Natural killer cell (primary cell): ENCODE measurements around the gene EPB41L4B. TPM values are rescaled to one million over a fixed set of nuclear protein-coding genes. Genes with fewer than 3 reads are reported as not detected.
"Not testable (repeated sequence)": the region's sequence is repeated elsewhere in the genome, so short reads cannot be mapped to it uniquely, and the experiment has no call there.

Experiments used
- ATAC-seq, 3 donors: fragments of 150-1000 bp in 2 of 3; fragments of 200-7000 bp in 1 of 3; cut with Tn5 transposase; 1 replicate in 1 of 3; 2 replicates in 2 of 3; pipeline ENCODE4 v1.10.0; 2021; ENCODE audit warnings: mild to moderate bottlenecking in 2 of 3, moderate library complexity in 2 of 3
- DNase-seq, 2 donors: peaks; one replicate each; pipeline versions ENCODE4 v3.0.0 to v3.0.0-alpha.2; 2013 to 2021; ENCODE audit warnings: mixed read lengths in 1 of 2
- H3K27ac ChIP-seq: one replicate; pipeline ENCODE4 v1.5.1; 2013; ENCODE audit warnings: mild to moderate bottlenecking, low read length
- H3K27me3 ChIP-seq: one replicate; pipeline ENCODE4 v1.6.1; 2013; ENCODE audit warnings: low read length; ENCODE audit not compliant: control insufficient read depth, insufficient read depth
- H3K36me3 ChIP-seq: one replicate; pipeline ENCODE4 v1.6.1; 2013; ENCODE audit warnings: low read length; ENCODE audit not compliant: control insufficient read depth, insufficient read depth
- H3K4me1 ChIP-seq: one replicate; pipeline ENCODE4 v1.6.1; 2013; ENCODE audit warnings: low read length; ENCODE audit not compliant: control insufficient read depth, insufficient read depth
- H3K4me3 ChIP-seq: one replicate; pipeline ENCODE4 v1.5.1; 2013; ENCODE audit warnings: low read length
- H3K9me3 ChIP-seq: one replicate; pipeline ENCODE4 v1.6.1; 2013; ENCODE audit warnings: low read length; ENCODE audit not compliant: control insufficient read depth, insufficient read depth
- H3K27ac Mint-ChIP-seq, 2 donors: one replicate each; pipeline ENCODE4 v1.8.0; 2022; ENCODE audit warnings: mild to moderate bottlenecking in 2 of 2, mixed read lengths in 2 of 2, moderate library complexity in 1 of 2
- H3K27me3 Mint-ChIP-seq, 2 donors: one replicate each; pipeline ENCODE4 v1.8.0; 2022; ENCODE audit warnings: low read depth in 2 of 2, mixed read lengths in 2 of 2
- H3K36me3 Mint-ChIP-seq: one replicate; pipeline ENCODE4 v1.8.0; 2022; ENCODE audit warnings: mixed read lengths
- H3K4me1 Mint-ChIP-seq, 2 donors: one replicate each; pipeline ENCODE4 v1.8.0; 2022; ENCODE audit warnings: mixed read lengths in 2 of 2
- H3K4me3 Mint-ChIP-seq: one replicate; pipeline ENCODE4 v1.8.0; 2022; ENCODE audit warnings: mild to moderate bottlenecking, moderate library complexity, mixed read lengths
- H3K9me3 Mint-ChIP-seq, 2 donors: one replicate each; pipeline ENCODE4 v1.8.0; 2022; ENCODE audit warnings: mixed read lengths in 2 of 2
- WGBS: methylation state at CpG from one replicate; pipeline ENCODE4 v1.1.7; 2013; ENCODE audit warnings: missing lambda C conversion rate; ENCODE audit not compliant: insufficient coverage; 5-methylcytosine and 5-hydroxymethylcytosine counted together
- intact Hi-C: fragments of 100-400 bp; cut with micrococcal nuclease; formaldehyde crosslinking; loops from one replicate; pipeline ENCODE4 v1.14.2; 2022
- total RNA-seq, 4 donors: library from RNA; stranded (reverse); fragments of 120-200 nt in 1 of 4; gene quantifications; one replicate each; pipeline versions ENCODE4 v1.2.3 to v1.2.4, GENCODE V29; 2013 to 2022
- TF ChIP-seq, protein P1 (sequence below): fragments of 200-600 bp; IDR thresholded peaks from one replicate; pipeline ENCODE4 v1.8.0; 2022; ENCODE audit warnings: antibody characterized with exemption

Gene EPB41L4B
- total RNA-seq, 3 donors from 2014 or later (not counting 1 experiment from before 2014, with no cell fraction given), result not detected

DNA sequence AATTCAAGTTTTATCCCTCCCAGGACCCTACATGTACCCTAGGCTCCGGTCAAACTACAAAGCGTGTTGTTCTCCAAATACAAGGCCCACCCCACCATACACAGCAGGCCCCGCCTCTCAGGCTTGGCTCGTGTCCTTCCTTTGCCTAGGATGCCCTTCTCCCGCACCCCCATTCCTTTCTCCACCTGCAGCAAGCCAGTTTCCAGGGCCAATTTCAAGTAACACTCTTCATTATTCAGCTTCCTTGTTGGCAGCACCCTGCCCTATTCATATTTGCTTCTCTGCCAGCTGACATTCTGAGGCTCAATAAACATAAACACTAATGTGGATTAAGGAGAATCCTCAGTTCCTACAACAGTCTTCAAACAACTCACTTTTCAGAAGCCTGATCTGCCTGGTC is 31.7 kb downstream of the EPB41L4B start:
- no peak overlapping the region for H3K27ac Mint-ChIP-seq
- no peak for ATAC-seq
- no peaks in the 10 kb centered on the region for H3K9me3 Mint-ChIP-seq
- no peak for DNase-seq
- Histone ChIP-seq H3K4me1 (no peaks in the 10 kb centered on the region), H3K27ac (no peak overlapping the region), H3K4me3 (no peak overlapping the region), H3K36me3 (no peaks in the 10 kb centered on the region), H3K9me3 (no peaks in the 10 kb centered on the region), H3K27me3 (no peaks in the 10 kb centered on the region)
- H3K27me3 Mint-ChIP-seq, result no peaks in the 10 kb centered on the region
- 77% methylated on average over 5 of the region's 5 CpGs for WGBS
- no peaks in the 10 kb centered on the region for H3K36me3 Mint-ChIP-seq
- TF ChIP-seq, protein P1, sequence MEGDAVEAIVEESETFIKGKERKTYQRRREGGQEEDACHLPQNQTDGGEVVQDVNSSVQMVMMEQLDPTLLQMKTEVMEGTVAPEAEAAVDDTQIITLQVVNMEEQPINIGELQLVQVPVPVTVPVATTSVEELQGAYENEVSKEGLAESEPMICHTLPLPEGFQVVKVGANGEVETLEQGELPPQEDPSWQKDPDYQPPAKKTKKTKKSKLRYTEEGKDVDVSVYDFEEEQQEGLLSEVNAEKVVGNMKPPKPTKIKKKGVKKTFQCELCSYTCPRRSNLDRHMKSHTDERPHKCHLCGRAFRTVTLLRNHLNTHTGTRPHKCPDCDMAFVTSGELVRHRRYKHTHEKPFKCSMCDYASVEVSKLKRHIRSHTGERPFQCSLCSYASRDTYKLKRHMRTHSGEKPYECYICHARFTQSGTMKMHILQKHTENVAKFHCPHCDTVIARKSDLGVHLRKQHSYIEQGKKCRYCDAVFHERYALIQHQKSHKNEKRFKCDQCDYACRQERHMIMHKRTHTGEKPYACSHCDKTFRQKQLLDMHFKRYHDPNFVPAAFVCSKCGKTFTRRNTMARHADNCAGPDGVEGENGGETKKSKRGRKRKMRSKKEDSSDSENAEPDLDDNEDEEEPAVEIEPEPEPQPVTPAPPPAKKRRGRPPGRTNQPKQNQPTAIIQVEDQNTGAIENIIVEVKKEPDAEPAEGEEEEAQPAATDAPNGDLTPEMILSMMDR, result no peak
- intact Hi-C loops, result no loop called here
- no peaks in the 10 kb centered on the region for H3K4me1 Mint-ChIP-seq
- no peak overlapping the region for H3K4me3 Mint-ChIP-seq

DNA sequence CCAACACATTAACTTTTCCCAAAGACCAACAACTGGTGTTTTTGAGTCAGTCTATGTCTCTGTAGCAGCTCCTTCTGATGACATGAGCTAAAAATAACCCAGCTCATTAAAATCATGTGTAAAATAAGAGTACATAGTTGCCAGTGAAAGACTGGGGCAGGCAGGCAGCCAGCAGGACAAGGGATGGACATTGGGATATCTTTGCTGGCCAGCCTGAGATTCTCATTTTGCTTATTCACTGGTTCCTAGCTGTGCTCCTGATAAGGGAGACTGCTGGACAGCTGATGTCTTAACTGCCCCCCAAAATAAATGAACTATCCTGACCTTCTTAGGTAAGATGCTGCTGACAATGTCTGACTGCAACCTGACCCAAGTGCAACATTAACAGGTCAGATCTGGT is 33.9 kb downstream of the EPB41L4B start:
- Mint-ChIP-seq H3K4me3 (no peak overlapping the region), H3K27me3 (peaks cover 0 to 7% of the 10 kb centered on the region in 2 donors), H3K4me1 (no peaks in the 10 kb centered on the region), H3K9me3 (no peaks in the 10 kb centered on the region), H3K36me3 (no peaks in the 10 kb centered on the region), H3K27ac (no peak overlapping the region)
- DNase-seq (no peak), ATAC-seq (no peak)
- H3K9me3 ChIP-seq, result no peaks in the 10 kb centered on the region
- H3K4me1 ChIP-seq, result no peaks in the 10 kb centered on the region
- H3K27ac ChIP-seq, result no peak overlapping the region
- H3K27me3 ChIP-seq, result no peaks in the 10 kb centered on the region
- H3K4me3 ChIP-seq, result no peak overlapping the region
- no peaks in the 10 kb centered on the region for H3K36me3 ChIP-seq
- intact Hi-C loops, result no loop called here
- TF ChIP-seq, protein P1, result no peak

DNA sequence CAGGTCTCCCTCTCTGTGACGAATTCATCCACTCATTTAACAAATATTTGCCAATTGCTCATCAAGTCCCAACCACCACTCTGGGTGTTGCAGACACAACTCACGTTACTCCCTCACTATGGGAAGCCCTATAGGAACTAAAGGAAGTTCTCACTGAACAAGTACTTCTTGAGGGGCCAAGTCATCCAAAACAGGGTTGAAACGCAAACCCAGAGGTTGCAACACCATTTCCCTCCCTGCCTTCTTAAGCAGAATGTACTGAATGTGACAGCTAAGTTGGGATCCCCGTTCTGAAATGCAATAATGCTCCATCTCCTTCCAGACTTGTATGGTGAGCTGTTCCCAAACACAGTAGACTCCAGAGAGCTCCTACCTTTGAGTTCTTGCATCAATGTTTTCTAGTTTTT is 34.3 kb downstream of the EPB41L4B start:
- Mint-ChIP-seq H3K9me3 (no peaks in the 10 kb centered on the region), H3K27ac (no peak overlapping the region), H3K27me3 (peaks cover 0 to 7% of the 10 kb centered on the region in 2 donors), H3K4me1 (no peaks in the 10 kb centered on the region), H3K36me3 (no peaks in the 10 kb centered on the region), H3K4me3 (no peak overlapping the region)
- H3K27ac ChIP-seq, result no peak overlapping the region
- no peaks in the 10 kb centered on the region for H3K36me3 ChIP-seq
- no peaks in the 10 kb centered on the region for H3K9me3 ChIP-seq
- no peak for DNase-seq
- intact Hi-C loops, result no loop called here
- ATAC-seq, result no peak
- H3K4me1 ChIP-seq, result no peaks in the 10 kb centered on the region
- no peak overlapping the region for H3K4me3 ChIP-seq
- WGBS, result 64% methylated on average over 4 of the region's 4 CpGs
- H3K27me3 ChIP-seq, result no peaks in the 10 kb centered on the region
- TF ChIP-seq, protein P1, result no peak

DNA sequence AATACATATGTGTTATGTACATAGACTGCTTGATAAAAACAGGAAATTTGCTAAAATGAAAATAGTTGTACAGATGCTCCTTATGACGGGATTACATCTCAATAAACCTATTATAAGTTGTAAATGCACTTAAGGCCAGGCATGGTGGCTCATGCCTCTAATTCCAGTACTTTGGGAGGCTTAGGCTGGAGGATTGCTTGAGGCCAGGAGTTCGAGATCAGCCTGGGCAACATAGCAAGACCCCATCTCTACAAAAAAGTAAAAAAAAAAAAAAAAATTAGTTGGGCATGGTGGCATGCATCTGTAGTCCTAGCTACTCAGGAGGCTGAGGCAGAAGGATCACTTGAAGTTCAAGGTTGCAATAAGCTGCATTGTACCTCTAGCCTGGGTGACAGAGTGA is 37.2 kb downstream of the EPB41L4B start:
- H3K9me3 Mint-ChIP-seq, H3K36me3 ChIP-seq, H3K27me3 ChIP-seq, H3K4me1 Mint-ChIP-seq, H3K27ac Mint-ChIP-seq, H3K36me3 Mint-ChIP-seq, H3K4me3 Mint-ChIP-seq, DNase-seq, H3K9me3 ChIP-seq, H3K4me1 ChIP-seq, H3K27me3 Mint-ChIP-seq, ATAC-seq, H3K27ac ChIP-seq, H3K4me3 ChIP-seq, intact Hi-C loops: not testable (repeated sequence)
- WGBS, result no CpG with 5 or more reads among the region's 2 CpGs
